ENCODE data around the gene RDH14.
A peak's percentile ranks its signal among the peaks of the same experiment; 100 is the strongest.

RDH14 gene

GRCh38 chr2:18518116-18519111, 42.0 kb downstream of the RDH14 start:
- TF ChIP-seq CTCF (IDR thresholded peaks at IDR 0.05; ENCODE audit: poor library complexity, severe bottlenecking) = no peak
- ATAC-seq (ENCODE audit: low read depth) = peak; percentile 40; the same call in 1 of the 3 replicates
- no peaks in the 10 kb centered on the region for H3K4me1 ChIP-seq (ENCODE audit: insufficient read depth, poor library complexity, severe bottlenecking)
- no peak overlapping the region for H3K4me3 ChIP-seq (ENCODE audit: severe bottlenecking)
- no peaks in the 10 kb centered on the region for H3K36me3 ChIP-seq (ENCODE audit: low read depth)
- H3K27me3 ChIP-seq (ENCODE audit: insufficient read depth, poor library complexity, severe bottlenecking) = no peaks in the 10 kb centered on the region
- no peak for DNase-seq (ENCODE audit: low spot score)
- H3K27ac ChIP-seq (ENCODE audit: poor library complexity, severe bottlenecking) = no peak overlapping the region
- H3K9me3 ChIP-seq (ENCODE audit: severe bottlenecking) = no peaks in the 10 kb centered on the region

GRCh38 chr2:18517386-18517785, 43.1 kb downstream of the RDH14 start:
- Histone ChIP-seq H3K27ac (ENCODE audit: poor library complexity, severe bottlenecking) (no peak overlapping the region), H3K4me1 (ENCODE audit: insufficient read depth, poor library complexity, severe bottlenecking) (no peaks in the 10 kb centered on the region), H3K27me3 (ENCODE audit: insufficient read depth, poor library complexity, severe bottlenecking) (no peaks in the 10 kb centered on the region), H3K4me3 (ENCODE audit: severe bottlenecking) (no peak overlapping the region), H3K36me3 (ENCODE audit: low read depth) (no peaks in the 10 kb centered on the region), H3K9me3 (ENCODE audit: severe bottlenecking) (no peaks in the 10 kb centered on the region)
- TF ChIP-seq CTCF (IDR thresholded peaks at IDR 0.05; ENCODE audit: poor library complexity, severe bottlenecking) = no peak
- no peak for ATAC-seq (ENCODE audit: low read depth)
- DNase-seq (ENCODE audit: low spot score) = no peak

GRCh38 chr2:18516112-18516511, 44.3 kb downstream of the RDH14 start:
- ATAC-seq (ENCODE audit: low read depth) = no peak
- TF ChIP-seq CTCF (IDR thresholded peaks at IDR 0.05; ENCODE audit: poor library complexity, severe bottlenecking) = no peak
- no peak for DNase-seq (ENCODE audit: low spot score)

GRCh38 chr2:18514526-18515461, 45.7 kb downstream of the RDH14 start:
- H3K4me1 ChIP-seq (ENCODE audit: insufficient read depth, poor library complexity, severe bottlenecking) = no peaks in the 10 kb centered on the region
- ATAC-seq (ENCODE audit: low read depth) (no peak), DNase-seq (ENCODE audit: low spot score) (no peak)
- no peak for TF ChIP-seq CTCF (IDR thresholded peaks at IDR 0.05; ENCODE audit: poor library complexity, severe bottlenecking)
- no peak overlapping the region for H3K27ac ChIP-seq (ENCODE audit: poor library complexity, severe bottlenecking)
- H3K27me3 ChIP-seq (ENCODE audit: insufficient read depth, poor library complexity, severe bottlenecking) = no peaks in the 10 kb centered on the region
- H3K4me3 ChIP-seq (ENCODE audit: severe bottlenecking) = no peak overlapping the region
- H3K9me3 ChIP-seq (ENCODE audit: severe bottlenecking) = no peaks in the 10 kb centered on the region
- no peaks in the 10 kb centered on the region for H3K36me3 ChIP-seq (ENCODE audit: low read depth)

More at GRCh38 chr2:18516112-18516511, 44.3 kb downstream of the RDH14 start:
- no peaks in the 10 kb centered on the region for H3K4me1 ChIP-seq (ENCODE audit: insufficient read depth, poor library complexity, severe bottlenecking)
- no peaks in the 10 kb centered on the region for H3K9me3 ChIP-seq (ENCODE audit: severe bottlenecking)
- no peak overlapping the region for H3K27ac ChIP-seq (ENCODE audit: poor library complexity, severe bottlenecking)
- H3K4me3 ChIP-seq (ENCODE audit: severe bottlenecking) = no peak overlapping the region
- H3K27me3 ChIP-seq (ENCODE audit: insufficient read depth, poor library complexity, severe bottlenecking) = no peaks in the 10 kb centered on the region
- H3K36me3 ChIP-seq (ENCODE audit: low read depth) = no peaks in the 10 kb centered on the region
